ENCODE data around the gene NUBP2. TPM values are rescaled to one million over a fixed set of nuclear protein-coding genes. Genes with fewer than 3 reads are reported as not detected.
A peak's percentile ranks its signal among the peaks of the same experiment; 100 is the strongest.

Gene NUBP2
- total RNA-seq, 1 experiment from 2014 or later, result 69.4 TPM

- no peaks in the 10 kb centered on the region for H4K20me1 ChIP-seq (ENCODE audit: control insufficient read depth, insufficient read depth, insufficient read length)
- no peak overlapping the region for H4K91ac ChIP-seq (ENCODE audit: insufficient read length, low read depth, low read length)
- H3K4me1 ChIP-seq (ENCODE audit: insufficient read depth, low read length), result peaks cover 2% of the 10 kb centered on the region; the same call in 1 of the 2 replicates
- H3K36me3 Mint-ChIP-seq (ENCODE audit: insufficient read depth in 1 of 3, low read depth in 3 of 3), result peaks cover 0 to 4% (median 0%) of the 10 kb centered on the region in 3 experiments; a peak in 4 of 7 replicates
- H3K9ac ChIP-seq (ENCODE audit: extremely low read depth, insufficient read length, low read length), result no peak overlapping the region
- no peak overlapping the region for H3K18ac ChIP-seq (ENCODE audit: insufficient read length, low read depth, low read length)
- peak overlapping the region; percentile 65 for H3K4me2 ChIP-seq (ENCODE audit: insufficient read depth, insufficient read length, low read length)
- H3K23ac ChIP-seq (ENCODE audit: insufficient read length, low read depth, low read length), result no peak overlapping the region
- H2AFZ ChIP-seq (ENCODE audit: low read length), result no peak overlapping the region
- H3K27me3 Mint-ChIP-seq (ENCODE audit: low read depth), result peaks cover 4% of the 10 kb centered on the region; the same call in 1 of the 2 replicates
- no peak overlapping the region for H4K8ac ChIP-seq (replicated peaks; ENCODE audit: insufficient read length, low read depth, low read length)
- no peak overlapping the region for H2AK5ac ChIP-seq (ENCODE audit: insufficient read length, low read length)
- H3K27ac Mint-ChIP-seq, result no peak overlapping the region
- H3K14ac ChIP-seq (ENCODE audit: insufficient read depth, low read length), result no peak overlapping the region
- DNase-seq, result no peak
- H2BK15ac ChIP-seq (ENCODE audit: low read depth, low read length), result no peak overlapping the region
- H2BK120ac ChIP-seq (ENCODE audit: low read depth, low read length, poor library complexity, severe bottlenecking), result no peak overlapping the region
- WGBS (ENCODE audit: extremely low coverage, insufficient read length, low lambda C conversion rate), result no CpG with 5 or more reads among the region's 96 CpGs
- H3K27ac ChIP-seq (ENCODE audit: insufficient read length, low read depth, low read length), result no peak overlapping the region
- peaks cover 10% of the 10 kb centered on the region for H3K79me1 ChIP-seq (ENCODE audit: insufficient read depth, low read depth, low read length, poor library complexity, severe bottlenecking)
- H4K5ac ChIP-seq (ENCODE audit: insufficient read length, low read depth, low read length), result no peak overlapping the region
- peaks cover 11 to 18% of the 10 kb centered on the region in 2 experiments for H3K4me1 Mint-ChIP-seq
- no peak overlapping the region for H3K56ac ChIP-seq (ENCODE audit: insufficient read length, low read depth, low read length)
- TF ChIP-seq, protein P1, sequence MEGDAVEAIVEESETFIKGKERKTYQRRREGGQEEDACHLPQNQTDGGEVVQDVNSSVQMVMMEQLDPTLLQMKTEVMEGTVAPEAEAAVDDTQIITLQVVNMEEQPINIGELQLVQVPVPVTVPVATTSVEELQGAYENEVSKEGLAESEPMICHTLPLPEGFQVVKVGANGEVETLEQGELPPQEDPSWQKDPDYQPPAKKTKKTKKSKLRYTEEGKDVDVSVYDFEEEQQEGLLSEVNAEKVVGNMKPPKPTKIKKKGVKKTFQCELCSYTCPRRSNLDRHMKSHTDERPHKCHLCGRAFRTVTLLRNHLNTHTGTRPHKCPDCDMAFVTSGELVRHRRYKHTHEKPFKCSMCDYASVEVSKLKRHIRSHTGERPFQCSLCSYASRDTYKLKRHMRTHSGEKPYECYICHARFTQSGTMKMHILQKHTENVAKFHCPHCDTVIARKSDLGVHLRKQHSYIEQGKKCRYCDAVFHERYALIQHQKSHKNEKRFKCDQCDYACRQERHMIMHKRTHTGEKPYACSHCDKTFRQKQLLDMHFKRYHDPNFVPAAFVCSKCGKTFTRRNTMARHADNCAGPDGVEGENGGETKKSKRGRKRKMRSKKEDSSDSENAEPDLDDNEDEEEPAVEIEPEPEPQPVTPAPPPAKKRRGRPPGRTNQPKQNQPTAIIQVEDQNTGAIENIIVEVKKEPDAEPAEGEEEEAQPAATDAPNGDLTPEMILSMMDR (conservative IDR thresholded peaks at IDR 0.05), result no peak; the same call in 2 of the 3 replicates
- H3K4ac ChIP-seq (ENCODE audit: low read depth, low read length), result no peak overlapping the region
- H3K27me3 ChIP-seq (ENCODE audit: insufficient read depth, low read length), result no peaks in the 10 kb centered on the region
- H2BK5ac ChIP-seq (ENCODE audit: insufficient read length, low read length), result no peak overlapping the region
- H3K79me2 ChIP-seq (ENCODE audit: insufficient read depth, low read length), result peaks cover 4% of the 10 kb centered on the region; the same call in 1 of the 2 replicates
- H2BK12ac ChIP-seq (ENCODE audit: insufficient read length, low read depth, low read length), result no peak overlapping the region
- no peaks in the 10 kb centered on the region; a peak in 1 of 5 replicates for H3K9me3 Mint-ChIP-seq
- no peak overlapping the region for H2BK20ac ChIP-seq (ENCODE audit: low read depth, low read length, poor library complexity, severe bottlenecking)
- H3K9me3 ChIP-seq (ENCODE audit: control insufficient read depth, low read depth, low read length), result no peaks in the 10 kb centered on the region
- no peak overlapping the region for H3T11ph ChIP-seq (ENCODE audit: low read length)
- peaks cover 10% of the 10 kb centered on the region for H3K23me2 ChIP-seq (ENCODE audit: insufficient read length, low read depth, low read length, poor library complexity, severe bottlenecking)
- peak overlapping the region; percentile 61 to 80 for H3K4me3 Mint-ChIP-seq
These were observed 43.3 kb downstream of the NUBP2 start for GRCh38 chr16:1825864-1826690.

Measured in H9 (cell line).